HT-29 (cell line): Measurements from ENCODE around the gene TBC1D22A. TPM values are rescaled to one million over a fixed set of nuclear protein-coding genes. Genes with fewer than 3 reads are reported as not detected.

ENCODE experiments used
- DNase-seq: peaks from one replicate; pipeline ENCODE4 v3.0.0-alpha.2; 2015; ENCODE audit warnings: low spot score
- total RNA-seq: library from RNA; depleted of rRNA; stranded (reverse); fragments of >200 nt; shearing (Covaris generic); gene quantifications from 2 replicates; pipeline ENCODE4 v1.2.3, GENCODE V29; 2014

TBC1D22A gene
- total RNA-seq, 1 experiment from 2014 or later: 23.9 TPM

DNA sequence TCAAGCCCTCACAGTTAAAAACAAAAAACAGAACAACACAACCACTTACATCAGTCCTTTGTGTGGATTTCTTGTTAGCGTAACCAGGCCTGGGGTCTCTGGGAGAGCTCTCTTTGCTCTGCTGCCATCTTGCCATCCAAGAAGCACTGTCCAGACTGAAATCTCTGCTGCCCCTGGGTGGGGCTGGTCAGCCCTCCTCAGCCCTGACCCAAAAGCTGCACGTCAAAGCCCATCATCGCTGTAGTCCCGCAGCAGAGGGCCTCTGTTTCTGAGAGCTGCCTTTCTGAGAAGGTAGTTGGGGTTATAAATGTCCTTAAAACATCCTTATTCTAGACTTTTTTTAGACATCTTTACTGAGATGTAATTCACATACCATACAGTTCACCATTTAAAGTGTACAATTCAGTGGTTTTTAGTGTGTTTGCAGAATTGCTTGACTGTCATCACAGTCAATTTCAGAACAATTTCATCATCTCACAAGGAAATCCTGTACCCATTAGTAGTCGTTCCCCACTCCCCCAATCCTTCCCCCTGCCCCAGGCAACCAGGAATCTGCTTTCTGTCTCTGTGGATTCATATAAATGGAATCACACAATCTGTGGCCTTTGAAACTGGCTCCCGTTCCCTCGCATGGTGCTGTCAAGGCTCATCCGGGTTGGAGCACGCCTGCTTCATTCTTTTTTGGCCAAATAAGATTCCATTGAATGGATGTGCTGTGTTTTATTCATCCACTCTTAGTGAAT is 94.9 kb downstream of the TBC1D22A start:
- DNase-seq: no peak

DNA sequence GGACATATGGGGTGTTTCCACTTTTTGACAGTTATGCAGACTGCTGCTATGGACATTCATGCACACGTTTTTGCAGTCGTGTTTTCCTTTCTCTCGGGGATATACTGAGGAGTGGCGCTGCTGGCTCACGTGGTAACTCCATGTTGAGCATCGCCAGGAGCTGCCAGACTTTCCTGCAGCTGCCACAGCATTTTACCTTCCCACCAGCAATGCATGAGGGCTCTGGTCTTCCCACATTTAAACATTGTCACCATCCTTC is 95.4 kb downstream of the TBC1D22A start:
- DNase-seq: no peak

DNA sequence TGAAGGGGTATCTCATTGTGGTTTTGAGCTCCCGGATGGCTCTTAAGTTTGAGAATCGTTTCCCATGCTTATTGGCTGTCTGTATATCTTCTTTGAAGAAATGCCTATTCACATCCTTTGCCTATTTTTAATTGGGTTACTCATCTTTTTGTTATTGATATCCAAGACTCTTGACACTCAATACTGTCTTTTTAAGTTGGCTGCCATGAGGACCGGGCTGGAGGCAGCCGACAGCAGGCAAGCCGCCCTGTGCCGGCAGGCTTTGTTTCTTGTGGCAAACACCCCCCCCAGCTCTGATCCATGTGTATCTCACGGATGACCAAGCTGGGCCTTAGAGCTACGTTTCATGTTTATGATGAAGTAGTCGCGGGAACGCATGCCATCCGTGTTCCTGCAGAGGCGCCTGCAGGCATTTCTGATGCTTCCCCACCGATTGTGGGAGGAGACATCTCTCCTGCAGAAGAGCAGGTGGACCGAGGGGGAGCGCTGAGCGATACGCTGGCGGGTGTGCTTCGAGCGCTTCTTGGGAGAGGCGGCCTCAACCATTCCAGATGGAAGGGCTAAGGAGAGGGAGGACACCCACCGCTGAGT is 95.8 kb downstream of the TBC1D22A start:
- DNase-seq: no peak

DNA sequence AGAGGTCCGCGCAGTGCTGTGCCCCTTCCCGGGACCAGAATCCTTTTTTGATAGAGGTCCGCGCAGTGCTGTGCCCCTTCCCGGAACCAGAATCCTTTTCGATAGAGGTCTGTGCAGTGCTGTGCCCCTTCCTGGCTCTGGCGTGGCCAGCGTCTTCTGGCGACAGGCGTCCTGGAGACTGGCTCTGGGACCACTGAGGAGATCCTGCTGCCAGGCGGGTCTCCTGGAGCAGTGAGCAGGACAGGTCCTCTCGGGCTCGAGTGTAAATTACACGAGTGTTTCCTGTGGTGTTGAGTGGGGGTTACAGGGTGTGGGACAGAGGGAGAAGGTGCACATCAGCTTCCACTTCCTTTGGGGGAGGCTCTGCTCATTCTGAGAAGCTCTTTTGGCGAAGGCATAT is 98.1 kb downstream of the TBC1D22A start:
- DNase-seq: no peak

DNA sequence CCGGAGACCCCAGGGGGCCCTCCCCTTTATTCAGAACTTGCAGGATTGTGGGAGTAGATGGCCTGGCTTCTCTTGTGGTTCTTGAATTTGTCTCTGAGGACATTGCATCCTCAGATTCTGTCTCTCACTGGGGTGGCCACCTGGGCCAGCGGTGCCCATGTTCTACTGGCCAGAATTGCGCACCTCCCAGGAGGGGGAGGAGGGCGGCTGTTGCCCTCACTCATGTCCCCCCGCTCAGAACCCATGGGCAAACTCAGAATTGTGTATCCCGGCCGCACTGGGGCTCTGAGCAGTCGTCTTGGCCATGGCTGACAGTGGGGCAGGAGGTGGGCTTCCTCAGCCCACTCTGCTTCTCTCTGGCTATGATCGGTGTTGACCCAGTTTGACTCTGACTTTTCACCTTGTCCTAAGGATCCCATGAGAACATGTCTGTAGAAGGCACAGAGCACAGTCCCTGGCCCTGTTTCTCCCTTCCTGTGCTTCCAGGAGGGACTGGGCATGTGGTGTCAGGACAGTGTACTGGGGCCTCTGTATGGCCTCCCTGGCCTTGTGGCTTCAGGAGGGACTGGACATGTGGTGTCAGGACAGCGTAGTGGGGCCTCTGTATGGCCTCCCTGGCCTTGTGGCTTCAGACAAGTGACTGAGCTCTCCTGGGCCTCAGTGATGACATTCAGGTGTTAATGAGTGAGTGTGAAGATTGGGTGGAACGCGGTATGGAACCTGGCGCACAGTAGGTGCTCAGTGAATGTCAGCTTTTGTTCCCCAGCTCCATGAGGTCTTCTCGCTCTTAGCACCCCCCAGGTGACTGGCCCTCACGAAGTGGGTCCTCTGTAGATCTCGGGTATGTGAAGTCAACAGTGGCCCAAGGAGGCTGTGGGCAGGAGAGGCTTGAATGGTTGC is 99.3 kb downstream of the TBC1D22A start:
- no peak for DNase-seq

DNA sequence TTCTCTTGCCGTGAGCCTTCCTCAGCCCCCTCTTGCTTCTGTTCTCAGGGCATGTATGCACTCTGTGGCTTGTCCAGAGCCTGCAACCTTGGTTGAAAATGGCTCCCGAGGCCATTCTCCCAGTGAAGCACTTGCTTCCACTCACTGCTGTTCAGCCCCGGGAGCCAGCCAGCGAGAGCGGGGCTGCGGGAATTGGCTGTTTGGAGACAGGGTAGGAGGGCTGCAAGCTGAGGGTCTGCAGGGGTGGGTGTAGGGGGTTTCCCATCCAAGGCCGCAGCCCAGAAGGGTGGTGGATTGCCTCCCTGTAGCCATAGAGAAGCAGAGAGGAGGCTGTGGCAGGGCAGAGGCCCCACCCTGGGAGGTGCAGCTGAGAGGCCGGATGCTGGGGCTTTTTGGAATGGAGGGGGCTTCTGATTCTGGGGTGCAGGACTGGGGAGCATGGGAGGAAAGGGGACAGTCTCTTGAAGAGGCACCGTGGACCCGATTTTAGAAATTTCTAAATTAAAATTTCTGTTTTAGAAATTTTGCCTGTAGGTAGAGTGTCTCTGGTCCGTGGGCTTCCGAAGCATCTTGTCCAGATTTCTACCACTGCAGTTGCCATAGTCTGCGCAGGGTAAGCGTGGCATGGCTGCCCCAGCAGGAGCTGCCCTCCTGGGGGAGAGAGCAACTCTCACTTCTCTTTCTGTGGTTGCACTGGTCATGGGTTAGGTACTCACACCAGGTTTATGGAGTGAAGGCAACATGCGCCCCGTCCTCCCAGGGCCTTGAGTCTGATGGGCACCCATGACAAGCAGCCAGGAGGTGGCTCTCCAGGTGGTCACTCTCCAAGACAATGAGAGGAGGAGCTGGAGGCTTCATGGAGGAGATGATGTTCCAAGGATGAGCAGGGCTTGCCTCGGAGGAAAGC is 100.2 kb downstream of the TBC1D22A start:
- DNase-seq: no peak

DNA sequence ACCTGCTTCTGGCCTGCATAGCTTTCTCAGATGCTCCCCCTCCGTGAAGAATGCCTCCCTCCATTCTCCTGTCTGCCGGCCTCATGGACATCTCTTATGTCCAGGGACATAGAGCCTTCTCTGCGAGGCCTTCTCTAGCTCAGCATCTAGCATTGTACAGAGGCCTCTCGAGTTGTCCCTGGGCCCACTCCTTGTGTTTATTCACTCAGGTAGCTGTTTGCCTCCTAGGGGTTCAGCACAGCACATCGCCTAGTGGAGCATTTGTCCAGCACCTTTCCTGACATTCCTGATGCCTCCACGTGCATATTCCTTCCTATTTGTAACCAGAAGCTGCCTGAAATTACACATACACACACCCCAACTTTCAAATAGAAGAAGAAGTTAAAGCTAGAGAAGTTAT is 101.3 kb downstream of the TBC1D22A start:
- DNase-seq: no peak

DNA sequence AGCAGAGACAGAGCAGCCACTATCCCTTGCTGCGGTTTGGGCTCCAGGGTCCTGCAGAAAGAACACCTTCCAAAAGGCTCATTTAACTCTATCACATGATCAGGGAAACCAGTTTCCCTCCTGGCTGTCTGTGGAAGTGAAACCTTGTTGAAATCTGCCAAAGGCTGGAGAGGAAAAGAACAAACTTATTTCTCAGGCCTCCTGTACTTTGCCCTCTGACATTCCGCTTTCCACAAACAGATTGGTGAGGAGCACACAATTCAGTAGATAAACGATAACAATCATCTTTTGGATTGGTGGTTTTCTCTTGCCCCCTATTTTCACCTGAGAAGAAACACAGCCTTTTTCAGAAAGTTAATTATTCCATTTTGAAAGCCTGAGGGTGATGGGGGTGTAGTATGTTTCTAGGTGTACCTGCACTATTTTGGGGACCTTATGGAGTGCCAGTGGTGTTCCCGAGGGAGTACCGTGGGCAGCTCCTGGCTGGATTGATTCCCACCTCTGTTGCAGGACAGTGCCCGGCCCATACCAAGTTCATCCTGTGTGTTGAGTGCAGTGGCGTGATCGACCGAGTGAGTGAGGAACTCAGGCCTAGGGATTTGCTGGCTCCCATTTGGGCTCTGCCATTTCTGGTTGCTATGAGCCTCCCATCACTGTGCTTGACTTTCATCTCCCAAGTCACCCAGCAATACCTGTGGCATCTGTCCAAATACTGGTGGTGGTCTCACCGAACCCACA is 102.0 kb downstream of the TBC1D22A start:
- no peak for DNase-seq

DNA sequence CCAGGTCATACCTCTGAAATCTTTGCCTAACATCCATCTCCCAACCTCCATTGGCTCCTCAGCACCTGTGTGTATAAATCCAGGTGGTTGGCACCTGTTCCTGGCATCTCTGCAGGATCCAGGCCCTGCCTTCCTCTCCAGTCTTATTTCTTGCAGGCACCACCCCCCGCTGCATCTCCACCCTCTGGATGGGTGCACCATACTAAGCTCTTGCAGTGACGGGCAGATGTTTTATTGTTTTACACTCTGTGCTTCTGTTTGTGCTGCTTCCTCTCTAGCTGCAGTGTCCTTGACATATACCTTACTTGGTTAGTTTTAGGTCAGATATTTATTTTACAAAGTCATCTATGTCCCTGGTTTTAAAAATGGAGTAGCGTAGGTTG is 102.6 kb downstream of the TBC1D22A start:
- no peak for DNase-seq

DNA sequence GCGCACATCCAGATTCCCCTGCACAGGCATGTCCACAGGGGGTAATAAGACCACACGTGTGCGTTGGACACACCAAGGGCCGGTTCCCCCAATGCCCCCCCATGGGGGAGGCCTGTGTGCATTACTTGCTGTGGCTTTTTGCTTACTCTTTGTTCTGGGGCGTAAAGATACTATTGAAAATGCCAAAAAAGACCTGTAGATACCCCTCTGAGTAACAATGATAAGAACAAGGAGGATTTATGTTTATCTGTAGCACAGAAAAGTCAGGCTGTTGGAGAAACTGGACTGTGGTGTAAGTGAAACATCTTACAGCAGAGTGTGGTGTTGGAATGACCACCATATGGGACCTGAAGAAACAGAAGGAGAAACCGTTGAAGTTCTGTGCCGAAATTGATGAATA is 103.2 kb downstream of the TBC1D22A start:
- DNase-seq: no peak

DNA sequence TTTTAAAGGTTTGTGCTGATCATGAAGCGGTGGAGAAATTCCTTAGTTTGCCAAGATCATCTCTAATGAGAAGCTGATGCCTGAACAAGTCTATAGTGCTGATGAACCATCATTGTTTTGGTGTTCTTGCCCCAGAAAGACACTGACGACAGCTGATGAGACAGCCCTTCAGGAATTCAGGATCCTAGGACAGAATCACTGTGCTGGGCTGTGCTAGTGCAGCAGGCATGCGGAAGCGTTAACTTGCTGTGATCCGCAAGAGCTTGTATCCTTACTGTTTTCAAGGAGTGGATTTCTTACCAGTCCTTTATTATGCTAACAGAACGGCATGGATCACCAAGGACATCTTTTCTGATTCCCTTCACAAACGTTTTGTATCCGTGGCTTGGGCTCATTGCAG is 104.1 kb downstream of the TBC1D22A start:
- DNase-seq: no peak

DNA sequence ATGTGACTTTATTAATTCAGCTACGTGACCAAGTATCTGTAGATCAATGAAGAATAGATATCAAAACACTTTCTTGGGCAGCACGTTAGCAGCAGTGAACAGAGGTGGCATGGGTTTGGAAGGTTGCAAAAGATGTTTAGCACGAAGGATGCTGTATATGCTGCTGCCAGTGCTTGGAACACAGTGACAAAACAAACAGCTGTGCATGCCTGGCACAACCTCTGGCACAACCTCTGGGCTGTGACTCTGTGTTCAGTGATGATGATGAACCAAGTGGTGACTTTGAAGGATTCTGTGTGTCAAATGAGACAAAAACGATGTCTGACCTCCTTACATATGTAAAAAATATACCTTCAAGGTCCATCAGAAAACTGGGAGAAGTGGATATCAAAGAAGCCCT is 104.7 kb downstream of the TBC1D22A start:
- no peak for DNase-seq

DNA sequence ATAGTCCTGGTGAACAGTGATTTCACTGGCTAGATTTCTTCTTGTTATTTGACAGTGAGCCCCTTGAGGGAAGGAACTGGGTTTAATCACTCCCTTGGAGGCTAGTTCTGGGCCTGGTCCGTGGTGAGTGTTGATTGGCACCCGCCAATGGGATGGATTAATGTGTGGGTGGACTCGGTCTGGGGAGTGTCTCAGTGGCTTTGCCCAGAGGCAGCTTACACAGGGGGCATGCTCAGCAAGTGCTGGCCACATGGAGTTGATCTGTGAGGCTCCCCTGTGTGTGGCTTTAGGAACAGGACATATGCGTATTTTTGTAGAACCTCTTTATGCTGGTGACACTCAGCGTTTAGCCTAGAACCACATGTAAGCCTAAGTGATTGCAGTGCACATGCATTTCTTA is 106.9 kb downstream of the TBC1D22A start:
- no peak for DNase-seq

DNA sequence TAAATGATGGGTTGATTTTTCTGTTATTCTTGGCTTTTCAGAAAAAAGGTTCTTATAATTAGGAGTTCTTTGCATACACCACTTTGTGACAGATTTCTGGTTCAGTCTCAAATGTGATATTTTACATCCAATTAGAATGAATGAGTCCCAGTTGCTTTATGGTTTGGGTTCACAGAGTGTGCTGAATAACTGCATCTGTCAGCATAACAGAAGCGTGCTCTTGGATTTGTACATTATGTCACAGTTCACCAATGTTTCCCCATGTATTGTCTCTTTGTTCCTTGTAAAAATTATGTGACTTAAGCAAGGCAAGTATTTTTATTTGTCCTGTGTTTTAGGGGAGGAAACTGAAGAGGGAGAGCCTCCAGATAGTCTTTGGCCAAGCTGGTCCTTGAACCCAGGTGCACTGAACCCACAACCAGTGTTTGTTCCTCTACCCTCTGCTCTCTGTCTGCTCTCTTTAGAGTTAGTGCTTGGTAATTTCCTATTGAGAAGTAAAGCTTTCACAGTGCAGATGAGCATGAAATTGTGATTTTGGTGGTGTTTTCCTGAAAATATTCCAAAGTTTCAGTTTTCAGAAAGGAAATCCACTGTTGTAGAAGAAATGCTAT is 107.5 kb downstream of the TBC1D22A start:
- DNase-seq: no peak

DNA sequence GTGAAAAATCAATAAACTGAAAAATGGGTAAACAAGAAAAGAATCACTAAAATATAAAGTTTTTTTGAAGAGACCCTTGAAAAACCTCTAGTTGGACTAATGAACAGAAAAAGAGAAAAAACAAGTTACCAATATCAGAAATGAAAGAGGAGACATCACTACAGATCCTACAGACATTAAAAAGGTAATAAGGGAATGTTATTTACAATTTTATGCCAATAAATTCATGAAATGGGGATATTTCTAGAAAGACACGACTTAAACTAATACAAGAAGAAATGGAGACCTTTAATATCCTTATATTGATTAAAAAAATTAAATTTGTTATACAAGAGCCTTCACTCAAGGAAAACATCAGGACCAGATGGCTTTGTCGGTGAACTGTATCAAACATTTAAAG is 109.4 kb downstream of the TBC1D22A start:
- DNase-seq: no peak

DNA sequence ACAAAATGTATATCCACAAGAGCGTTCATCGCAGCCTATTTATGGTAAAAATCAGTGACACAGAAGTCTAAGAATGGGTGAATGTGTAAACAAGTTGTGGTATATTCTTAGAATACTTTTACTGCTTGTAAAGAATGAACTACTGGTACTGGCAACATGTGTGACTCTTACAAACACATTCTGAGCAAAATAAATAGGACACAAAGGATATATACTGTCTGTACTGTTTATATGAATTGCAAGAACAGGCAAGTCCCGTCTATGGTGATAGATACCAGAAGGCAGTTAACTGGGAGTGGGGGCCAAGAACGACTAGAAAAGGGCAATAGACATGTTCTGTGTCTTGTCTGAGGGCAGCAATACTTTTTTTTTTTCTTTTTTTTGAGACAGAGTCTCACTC is 112.6 kb downstream of the TBC1D22A start:
- no peak for DNase-seq

DNA sequence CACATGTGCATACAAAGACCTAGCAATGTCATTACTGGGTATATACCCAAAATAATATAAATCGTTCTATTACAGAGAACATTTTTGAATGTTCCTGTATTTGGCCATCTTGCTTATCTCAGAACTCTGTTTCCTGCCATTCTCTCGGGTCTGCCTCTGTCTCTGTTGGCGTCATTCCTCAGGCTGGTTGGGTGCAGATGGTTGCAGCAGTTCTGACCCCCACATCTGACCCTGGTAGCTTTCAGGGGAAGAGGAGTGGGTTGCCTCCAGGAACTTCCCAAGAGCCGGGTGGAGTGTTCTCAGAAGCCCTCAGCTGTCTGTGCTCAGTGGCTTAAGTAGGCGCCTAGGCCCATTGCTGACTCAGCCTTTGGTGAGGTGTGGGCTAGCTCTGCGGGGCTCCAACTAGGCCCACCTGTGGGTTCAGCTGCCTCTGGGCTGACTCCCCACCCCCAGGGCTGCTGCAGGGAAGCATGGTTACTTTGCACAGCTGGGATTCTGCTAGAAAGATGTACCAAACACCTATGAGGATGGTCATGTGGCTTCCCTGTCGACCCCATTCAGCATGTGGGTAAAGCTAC is 114.0 kb downstream of the TBC1D22A start:
- no peak for DNase-seq

DNA sequence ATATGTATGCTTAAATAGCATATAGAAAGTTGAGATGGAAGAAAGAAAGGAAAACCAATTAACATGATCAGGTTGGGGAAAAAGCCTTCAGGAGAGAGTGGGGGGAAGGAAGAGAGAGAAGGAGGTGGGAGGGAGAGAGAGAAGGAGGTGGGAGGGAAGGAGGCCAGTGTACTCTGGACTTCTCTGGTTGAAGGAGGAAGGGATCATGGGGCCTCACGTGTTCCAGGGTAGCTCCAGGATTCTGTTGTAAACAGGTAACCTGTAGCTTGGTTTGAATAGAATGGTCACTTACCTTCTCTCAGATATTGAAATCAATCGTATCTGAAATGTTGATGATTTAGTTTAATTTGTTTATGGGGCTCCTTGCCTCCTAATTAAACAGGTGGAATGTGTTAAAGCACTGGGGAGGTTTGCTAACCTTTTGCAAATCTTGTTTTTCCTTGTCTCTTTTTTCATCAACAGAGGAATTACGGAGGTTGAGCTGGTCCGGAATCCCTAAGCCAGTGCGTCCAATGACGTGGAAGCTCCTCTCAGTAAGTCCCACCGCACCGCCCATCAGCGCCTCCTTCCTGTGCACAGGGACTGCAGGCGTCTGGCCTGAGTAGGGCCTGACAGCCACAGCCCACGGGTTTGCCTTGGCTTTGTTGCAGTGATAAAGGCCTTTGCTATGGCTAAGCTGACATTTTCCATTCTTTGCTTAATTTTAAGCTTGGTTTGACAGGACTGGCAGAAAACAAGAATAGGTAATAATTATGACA is 115.9 kb downstream of the TBC1D22A start:
- DNase-seq: no peak

DNA sequence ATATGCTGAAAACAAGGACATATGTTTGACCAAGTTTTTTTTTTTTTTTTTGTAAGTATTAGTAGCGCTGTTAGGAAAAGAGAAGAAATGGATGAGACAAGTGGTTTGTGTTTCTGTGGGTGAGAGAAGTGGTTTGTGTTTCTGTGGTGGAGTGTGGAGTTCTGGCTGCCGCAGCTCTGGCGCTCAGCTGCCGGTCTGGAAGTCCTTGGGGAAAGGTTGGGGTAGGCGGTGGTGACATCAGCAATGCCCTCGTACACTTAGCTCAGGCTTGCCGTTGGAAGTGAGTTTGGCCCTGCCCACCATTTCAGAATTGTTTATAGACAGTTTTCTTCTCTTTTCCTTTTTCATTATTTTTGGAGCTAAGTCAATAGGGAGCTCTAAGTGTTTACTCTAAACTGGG is 116.6 kb downstream of the TBC1D22A start:
- no peak for DNase-seq
